Astrocyte of the spinal cord (primary cell): ENCODE measurements around the gene TCEANC2.
A peak's percentile ranks its signal among the peaks of the same experiment; 100 is the strongest.

Experiments
- DNase-seq: peaks from one replicate; pipeline ENCODE4 v3.0.0; 2011; ENCODE audit warnings: low read depth, low spot score
- H3K4me3 ChIP-seq: 2 replicates; pipeline ENCODE4 v1.5.1; 2011; ENCODE audit warnings: low read depth, mild to moderate bottlenecking, low read length, moderate library complexity
- in situ Hi-C: cut with HindIII; loops from 2 replicates; pipeline ENCODE4 v1.10.0; 2017; ENCODE audit warnings: low sequenced_read_pairs
- TF ChIP-seq, protein P1 (sequence below): IDR thresholded peaks from 2 replicates; pipeline ENCODE4 v1.5.1; 2012; ENCODE audit warnings: low read depth, mild to moderate bottlenecking, low read length, inconsistent platforms

Gene TCEANC2

DNA sequence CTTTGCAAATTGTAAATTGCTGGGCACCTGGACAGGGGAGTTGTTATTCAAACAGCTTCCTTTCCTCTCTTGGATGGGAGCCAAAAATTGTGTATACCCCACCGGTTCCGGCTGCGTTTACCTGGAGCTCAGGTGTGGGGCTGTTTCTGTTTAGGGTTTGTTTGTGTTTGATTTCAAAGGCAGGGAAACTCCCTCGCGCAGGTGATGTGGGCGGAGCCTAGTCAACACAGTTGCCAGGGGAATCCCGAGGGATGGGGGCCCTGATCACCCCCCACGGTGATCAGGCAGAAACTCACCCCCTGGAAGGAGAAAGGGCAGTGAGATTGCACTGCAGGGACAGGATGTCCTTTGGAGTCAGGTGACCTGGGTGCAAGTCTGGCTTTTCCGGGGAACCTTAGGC is 71.1 kb downstream of the TCEANC2 start:
- no peak for DNase-seq
- TF ChIP-seq, protein P1, sequence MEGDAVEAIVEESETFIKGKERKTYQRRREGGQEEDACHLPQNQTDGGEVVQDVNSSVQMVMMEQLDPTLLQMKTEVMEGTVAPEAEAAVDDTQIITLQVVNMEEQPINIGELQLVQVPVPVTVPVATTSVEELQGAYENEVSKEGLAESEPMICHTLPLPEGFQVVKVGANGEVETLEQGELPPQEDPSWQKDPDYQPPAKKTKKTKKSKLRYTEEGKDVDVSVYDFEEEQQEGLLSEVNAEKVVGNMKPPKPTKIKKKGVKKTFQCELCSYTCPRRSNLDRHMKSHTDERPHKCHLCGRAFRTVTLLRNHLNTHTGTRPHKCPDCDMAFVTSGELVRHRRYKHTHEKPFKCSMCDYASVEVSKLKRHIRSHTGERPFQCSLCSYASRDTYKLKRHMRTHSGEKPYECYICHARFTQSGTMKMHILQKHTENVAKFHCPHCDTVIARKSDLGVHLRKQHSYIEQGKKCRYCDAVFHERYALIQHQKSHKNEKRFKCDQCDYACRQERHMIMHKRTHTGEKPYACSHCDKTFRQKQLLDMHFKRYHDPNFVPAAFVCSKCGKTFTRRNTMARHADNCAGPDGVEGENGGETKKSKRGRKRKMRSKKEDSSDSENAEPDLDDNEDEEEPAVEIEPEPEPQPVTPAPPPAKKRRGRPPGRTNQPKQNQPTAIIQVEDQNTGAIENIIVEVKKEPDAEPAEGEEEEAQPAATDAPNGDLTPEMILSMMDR = no peak
- in situ Hi-C loops = no loop called here
- no peak overlapping the region for H3K4me3 ChIP-seq

DNA sequence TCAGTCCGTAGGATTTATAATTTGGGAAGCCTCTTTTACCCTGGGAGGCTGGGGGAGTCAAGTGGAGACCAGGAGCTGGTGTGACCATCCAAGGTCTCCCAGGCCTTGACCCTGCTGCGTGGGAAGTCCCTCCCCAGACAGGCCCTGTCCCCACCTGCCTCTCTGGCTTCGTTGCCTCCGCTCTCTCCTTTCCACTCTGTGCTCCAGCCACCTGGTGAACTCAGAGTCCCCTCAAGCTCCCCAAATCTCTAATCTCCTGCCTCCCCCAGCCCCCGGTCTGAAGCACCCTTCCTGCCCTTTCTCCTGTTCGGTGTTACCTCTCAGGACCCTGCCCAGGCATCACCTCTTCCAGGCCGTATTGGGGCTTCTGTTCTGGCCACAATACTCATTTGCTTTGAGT is 71.5 kb downstream of the TCEANC2 start:
- DNase-seq = no peak
- H3K4me3 ChIP-seq = no peak overlapping the region
- in situ Hi-C loops = no loop called here
- TF ChIP-seq, protein P1 = no peak

DNA sequence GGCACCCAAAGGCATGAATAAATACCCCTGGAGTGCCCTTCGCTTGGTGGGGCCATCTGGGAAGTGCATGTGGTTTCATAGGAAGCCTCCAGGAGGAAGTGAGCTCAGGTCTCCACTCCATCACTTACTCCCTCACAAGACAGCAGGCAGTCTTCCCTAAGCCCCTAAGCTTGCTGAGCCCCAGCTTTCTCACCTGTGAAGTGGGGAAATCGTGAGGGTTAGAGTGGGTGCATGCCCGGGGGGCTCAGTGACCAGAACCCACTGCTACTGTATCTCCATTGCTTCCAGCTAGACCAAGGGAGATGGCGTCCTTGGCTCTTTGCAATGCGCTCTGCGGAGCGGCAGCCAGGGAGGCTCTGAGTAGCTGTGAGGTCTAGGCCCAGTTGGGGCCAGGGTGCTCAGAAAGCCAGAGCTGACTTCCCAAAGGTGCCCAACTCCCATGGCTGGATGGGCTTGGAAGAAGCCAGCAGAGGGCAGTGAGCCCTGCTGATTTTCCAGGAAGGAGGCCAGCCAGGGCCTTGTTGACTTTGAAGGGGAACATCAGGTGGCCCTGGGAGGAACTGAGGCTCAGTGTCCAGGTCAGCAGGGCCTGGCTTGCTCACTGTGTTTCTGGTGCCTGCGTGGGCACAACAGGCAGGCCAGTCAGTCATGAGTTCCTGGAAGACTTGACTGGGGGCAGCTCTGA is 72.1 kb downstream of the TCEANC2 start:
- in situ Hi-C loops = no loop called here
- TF ChIP-seq, protein P1 = peak; percentile 52
- DNase-seq = peak; percentile 23
- no peak overlapping the region for H3K4me3 ChIP-seq

DNA sequence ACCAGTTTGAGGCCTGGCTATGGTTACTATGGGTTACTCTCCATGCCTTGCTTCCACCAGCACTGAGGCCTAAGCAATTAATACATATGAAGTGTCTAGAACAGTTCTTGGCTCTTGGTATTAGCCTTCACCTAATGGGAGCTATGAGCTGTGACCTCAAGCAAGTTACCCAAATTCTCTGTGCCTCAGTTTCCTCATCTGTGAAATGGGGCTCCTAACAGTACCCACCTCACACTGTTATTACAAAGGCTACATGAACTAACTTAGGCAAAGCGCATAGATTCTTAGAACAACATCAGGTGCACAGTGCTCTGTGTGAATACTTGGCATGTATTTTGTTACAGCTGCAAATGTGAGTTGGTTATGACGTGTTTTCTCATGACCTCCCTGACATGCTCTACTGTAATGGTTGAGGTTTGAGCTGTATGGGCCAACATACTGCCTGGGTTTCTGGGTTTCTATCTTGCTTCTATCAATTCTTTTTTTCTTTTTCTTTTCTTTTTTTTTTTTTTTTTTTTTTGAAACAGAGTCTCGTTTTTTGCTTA is 72.9 kb downstream of the TCEANC2 start:
- TF ChIP-seq, protein P1 = no peak
- in situ Hi-C loops = no loop called here

DNA sequence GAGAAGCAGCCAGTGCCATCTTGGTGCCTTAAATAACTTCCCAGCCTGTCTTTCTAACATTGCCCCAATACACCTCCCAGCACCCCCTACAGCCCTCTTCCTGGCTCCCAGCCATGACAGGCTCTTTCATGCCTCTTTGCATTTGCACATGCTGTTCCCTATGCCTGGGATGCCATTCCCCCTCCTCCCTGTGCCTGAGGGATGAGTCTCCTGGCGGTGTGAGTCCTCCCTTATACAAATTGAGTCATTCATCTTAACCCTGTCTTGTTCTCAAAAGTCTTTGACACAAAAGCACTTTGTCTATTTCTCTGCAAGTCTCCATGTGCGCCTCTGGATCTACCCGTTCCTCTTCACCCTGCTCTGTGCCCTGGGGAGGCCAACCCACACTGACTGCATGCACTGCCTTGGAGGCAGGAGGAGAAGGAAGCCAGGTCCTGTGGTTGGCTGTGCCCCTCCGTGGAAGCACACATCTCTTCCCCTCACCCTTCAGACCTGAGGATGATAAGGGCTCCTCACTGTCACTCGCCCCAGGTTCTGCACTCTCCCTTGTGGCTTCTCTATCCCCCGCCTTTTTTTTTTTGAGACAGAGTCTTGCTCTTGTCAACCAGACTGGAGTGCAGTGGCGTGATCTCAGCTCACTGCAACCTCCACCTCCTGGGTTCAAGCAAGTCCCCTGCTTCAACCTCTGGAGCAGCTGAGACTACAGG is 74.3 kb downstream of the TCEANC2 start:
- TF ChIP-seq, protein P1 = no peak
- H3K4me3 ChIP-seq = no peak overlapping the region
- in situ Hi-C loops = no loop called here
- no peak for DNase-seq

More for the DNA sequence above, 72.9 kb downstream of the TCEANC2 start:
- no peak overlapping the region for H3K4me3 ChIP-seq
- DNase-seq = peak; percentile 20

DNA sequence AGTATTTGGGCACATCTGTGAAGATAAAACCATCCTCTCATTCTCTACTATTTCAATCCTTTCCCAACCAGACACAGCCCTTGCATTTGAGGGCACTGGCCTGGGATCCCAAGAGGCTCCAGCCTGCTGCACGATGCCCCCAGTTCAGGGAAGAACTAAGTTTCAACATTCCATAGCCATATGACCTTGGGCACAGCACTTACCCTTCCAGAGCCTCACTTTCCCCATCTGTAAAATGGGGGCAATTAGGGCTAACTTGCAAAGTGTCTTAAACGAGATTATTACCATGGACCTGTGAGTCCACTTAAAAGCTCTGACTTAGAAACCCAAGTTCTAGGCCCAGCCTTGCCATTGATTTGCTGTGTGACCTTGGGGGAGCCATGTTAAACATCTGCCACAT is 76.5 kb downstream of the TCEANC2 start:
- in situ Hi-C loops = no loop called here
- TF ChIP-seq, protein P1 = no peak
- H3K4me3 ChIP-seq = no peak overlapping the region
- DNase-seq = no peak
